Adrenal gland (tissue), 5 donors: Measurements from ENCODE around the gene NBPF14.
"Not testable (repeated sequence)": the region's sequence is repeated elsewhere in the genome, so short reads cannot be mapped to it uniquely, and the experiment has no call there.

Experiments
- POLR2A ChIP-seq, 2 donors: fragments of 450-650 bp; IDR thresholded peaks; one replicate each; pipeline ENCODE4 v1.6.1; 2017; ENCODE audit warnings: antibody characterized with exemption in 2 of 2, mild to moderate bottlenecking in 2 of 2, moderate library complexity in 1 of 2
- TF ChIP-seq, protein P1 (sequence below), 6 experiments: fragments of 450-650 bp in 4 of 6; fragments of 200-600 bp in 2 of 6; sonication (generic) in 1 of 6; IDR thresholded peaks; 1 replicate in 5 of 6; 2 replicates in 1 of 6; pipeline versions ENCODE4 v1.5.1 to v1.8.0; 2016 to 2021; ENCODE audit warnings: antibody characterized with exemption in 6 of 6, mild to moderate bottlenecking in 2 of 6, moderate library complexity in 1 of 6
- donor health status: DM: no; HTN: no; CAD: no.

DNA sequence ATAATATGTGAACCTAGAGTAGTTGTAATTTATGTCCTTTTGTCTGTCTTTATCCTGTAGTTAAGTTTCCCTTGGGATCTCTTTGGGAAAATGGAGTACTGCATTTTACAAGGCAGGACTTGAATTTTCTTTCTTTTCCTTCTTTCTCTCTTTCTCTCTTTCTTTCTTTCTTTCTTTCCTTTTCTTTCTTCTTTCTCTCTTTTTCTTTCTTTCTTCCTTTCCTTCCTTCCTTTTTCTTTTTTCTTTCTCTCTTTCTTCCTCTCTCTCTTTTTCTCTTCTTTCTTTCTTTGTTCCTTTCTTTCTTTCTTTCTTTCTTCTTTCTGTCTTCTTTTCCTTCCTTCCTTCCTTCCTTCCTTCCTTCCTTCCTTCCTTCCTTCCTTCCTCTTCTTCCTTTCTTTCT is 101.9 kb downstream of the NBPF14 start:
- TF ChIP-seq POLR2A (IDR thresholded peaks at IDR 0.05) = not testable (repeated sequence)
- TF ChIP-seq, protein P1, sequence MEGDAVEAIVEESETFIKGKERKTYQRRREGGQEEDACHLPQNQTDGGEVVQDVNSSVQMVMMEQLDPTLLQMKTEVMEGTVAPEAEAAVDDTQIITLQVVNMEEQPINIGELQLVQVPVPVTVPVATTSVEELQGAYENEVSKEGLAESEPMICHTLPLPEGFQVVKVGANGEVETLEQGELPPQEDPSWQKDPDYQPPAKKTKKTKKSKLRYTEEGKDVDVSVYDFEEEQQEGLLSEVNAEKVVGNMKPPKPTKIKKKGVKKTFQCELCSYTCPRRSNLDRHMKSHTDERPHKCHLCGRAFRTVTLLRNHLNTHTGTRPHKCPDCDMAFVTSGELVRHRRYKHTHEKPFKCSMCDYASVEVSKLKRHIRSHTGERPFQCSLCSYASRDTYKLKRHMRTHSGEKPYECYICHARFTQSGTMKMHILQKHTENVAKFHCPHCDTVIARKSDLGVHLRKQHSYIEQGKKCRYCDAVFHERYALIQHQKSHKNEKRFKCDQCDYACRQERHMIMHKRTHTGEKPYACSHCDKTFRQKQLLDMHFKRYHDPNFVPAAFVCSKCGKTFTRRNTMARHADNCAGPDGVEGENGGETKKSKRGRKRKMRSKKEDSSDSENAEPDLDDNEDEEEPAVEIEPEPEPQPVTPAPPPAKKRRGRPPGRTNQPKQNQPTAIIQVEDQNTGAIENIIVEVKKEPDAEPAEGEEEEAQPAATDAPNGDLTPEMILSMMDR (IDR thresholded peaks at IDR 0.05) = not testable (repeated sequence)
